Activated naive CD8-positive, alpha-beta T cell treated with anti-CD3 and anti-CD28 coated beads, Interleukin-2, amount 50 U/mL, for 16 hours (primary cell): ENCODE results near the gene CSGALNACT2.
"Not testable (repeated sequence)": the region's sequence is repeated elsewhere in the genome, so short reads cannot be mapped to it uniquely, and the experiment has no call there.

ENCODE experiments used
- DNase-seq: peaks from one replicate; pipeline ENCODE4 v3.0.0-alpha.2; 2020; ENCODE audit warnings: low read depth, low spot score

The CSGALNACT2 gene

GRCh38 chr10:43216931-43217562 lies 78.8 kb downstream of the CSGALNACT2 start:
- no peak for DNase-seq

DNA sequence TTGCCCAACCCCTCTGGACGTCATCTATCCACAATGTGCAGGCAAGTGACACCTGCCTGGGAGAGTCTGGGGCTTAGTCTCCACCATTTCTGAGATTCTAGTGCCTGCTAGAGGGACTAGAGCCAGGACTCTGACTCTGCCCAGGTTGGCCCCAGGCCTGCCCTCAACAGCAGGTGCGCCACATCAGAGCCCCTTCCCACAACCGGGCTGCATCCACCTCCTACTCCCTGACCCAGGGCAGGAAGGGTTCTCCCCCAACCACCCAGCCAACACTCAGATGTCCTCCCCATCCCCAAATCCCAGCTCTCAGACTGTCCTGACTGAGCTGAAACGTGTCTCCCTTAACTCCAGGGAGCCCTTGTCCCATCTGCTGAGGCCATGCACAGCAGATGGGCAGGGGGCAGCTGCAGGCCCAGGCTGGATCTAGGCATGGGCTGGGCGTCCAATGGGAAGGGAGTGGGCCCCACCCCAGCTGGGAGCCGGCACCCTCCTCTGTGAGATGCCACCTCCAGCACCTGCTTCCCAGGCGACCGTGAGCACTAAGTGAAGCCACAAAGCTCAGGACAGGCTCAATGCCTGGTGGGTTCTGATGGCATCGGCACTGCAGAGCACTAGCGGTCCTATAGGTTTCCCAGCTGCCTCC lies 79.4 kb downstream of the CSGALNACT2 start:
- no peak for DNase-seq

GRCh38 chr10:43218206-43218950 lies 80.1 kb downstream of the CSGALNACT2 start:
- DNase-seq: no peak

DNA sequence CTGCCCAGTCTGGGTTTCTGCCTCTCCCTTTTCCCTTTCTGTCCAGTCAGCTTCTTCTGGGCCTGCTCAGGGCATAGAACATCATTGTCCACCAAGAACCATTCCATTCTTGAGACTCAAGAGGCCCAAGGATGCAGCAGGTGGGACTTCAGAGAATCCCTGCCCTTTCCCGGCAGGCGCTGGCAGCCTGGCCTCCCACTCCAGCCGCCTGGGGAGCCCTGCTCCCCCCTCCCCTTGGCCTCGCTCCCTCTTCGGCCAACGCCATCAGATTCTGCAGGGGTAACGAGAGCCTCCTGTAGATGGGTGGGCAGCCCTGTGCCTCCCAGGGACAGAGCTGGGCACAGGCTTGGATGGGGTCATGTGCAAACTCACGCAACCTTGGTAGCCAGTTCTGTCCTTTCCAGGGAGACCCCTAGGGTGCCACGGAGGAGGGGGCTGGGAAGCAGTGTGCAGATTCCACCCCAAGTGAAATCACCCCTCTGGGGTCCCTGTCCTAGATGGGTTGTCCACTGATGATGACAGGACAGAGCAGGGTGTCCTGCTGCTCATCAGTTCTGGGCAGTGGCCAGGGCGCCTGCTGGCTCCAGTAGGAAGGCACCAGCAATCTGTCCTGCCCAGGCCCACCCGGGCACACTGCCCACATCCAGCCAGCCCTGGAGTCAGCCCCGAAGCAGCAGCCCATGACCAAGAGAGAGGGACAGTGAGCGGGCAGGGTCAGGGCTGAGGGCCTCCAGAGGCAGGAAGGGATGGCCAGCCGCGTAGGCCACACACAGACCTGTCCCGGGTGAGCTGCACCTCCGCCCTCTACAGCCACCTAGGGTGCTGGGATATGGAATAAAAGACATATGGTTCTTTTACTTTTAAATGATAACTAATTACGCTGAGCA lies 80.9 kb downstream of the CSGALNACT2 start:
- no peak for DNase-seq

- DNase-seq: no peak
These were observed 81.6 kb downstream of the CSGALNACT2 start for GRCh38 chr10:43219848-43220247.

DNA sequence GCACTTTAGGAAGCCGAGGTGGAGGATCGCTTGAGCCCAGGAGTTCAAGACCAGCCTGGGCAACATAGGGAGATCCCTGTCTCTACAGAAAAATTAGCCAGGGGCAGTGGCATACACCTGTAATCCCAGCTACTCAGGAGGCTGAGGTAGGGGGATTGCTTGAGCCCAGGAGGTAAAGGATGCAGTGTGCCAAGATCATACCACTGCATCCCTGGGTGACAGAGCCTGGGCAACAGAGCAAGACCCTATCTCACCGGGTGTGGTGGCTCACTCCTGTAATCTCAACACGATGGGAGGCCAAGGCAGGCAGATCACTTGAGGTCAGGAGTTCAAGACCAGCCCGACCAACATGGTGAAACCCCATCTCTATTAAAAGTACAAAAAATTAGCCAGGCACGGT lies 82.0 kb downstream of the CSGALNACT2 start:
- DNase-seq: not testable (repeated sequence)

DNA sequence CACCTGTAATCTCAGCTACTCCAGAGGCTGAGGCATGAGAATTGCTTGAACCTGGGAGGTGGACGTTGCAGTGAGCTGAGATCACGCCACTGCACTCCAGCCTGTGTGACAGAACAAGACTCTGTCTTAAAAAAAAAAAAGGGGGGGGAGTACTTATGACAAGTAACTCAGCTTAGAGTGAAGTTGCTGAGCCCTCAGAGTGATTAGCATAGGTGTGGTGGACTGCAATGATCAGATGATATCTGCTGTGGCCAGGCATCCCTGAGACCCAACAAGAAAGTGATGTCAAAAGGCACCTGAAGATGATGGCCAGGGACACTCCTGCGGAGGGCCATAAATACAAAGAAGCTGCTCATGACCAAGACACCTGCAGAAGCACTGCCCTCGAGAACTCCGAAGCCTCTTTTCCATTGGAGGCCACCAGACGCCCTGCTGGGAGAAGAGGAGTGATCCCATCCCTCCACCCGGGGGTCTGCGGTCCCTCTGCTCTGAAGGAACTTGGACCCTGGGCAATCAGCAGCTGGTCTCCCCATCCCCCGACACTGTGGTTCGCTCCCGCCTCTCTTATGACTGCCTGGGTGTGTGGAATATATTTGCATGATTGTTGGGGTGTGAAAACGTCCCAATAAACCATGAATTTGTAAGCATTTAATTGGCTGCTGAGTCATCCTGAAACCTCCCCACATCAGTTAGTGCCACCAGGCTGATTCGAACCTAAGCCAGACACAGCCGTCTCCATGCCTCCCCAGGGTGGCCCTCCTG lies 82.6 kb downstream of the CSGALNACT2 start:
- no peak for DNase-seq

GRCh38 chr10:43221419-43222209 lies 83.4 kb downstream of the CSGALNACT2 start:
- no peak for DNase-seq

DNA sequence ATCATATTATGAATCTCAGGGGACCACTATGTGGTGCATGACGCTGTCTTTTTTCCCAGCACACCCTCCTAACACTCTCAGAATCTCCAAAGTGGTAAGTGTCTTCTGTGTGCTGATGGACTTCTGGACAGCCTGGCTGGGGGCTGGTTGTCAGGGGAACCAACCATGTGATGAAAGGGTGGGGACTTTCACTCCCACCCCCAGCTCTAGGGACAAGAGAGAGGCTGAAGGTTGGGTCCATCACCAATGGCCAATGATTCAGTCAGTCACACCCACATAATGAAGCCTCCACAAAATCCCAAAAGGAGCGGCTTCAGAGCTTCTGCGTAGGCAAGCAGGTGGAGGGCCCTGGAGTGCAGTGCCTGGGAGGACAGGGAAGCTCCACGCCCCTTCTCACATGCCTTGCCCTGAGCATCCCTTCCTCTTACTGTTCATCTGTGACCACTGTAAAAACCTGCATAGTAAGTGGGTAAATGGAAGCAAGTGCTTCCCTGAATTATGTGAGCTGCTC lies 84.0 kb downstream of the CSGALNACT2 start:
- no peak for DNase-seq

GRCh38 chr10:43223056-43223455 lies 84.8 kb downstream of the CSGALNACT2 start:
- DNase-seq: no peak

- no peak for DNase-seq
These were observed 86.1 kb downstream of the CSGALNACT2 start for GRCh38 chr10:43224321-43224720.

- DNase-seq: no peak
These were observed 87.0 kb downstream of the CSGALNACT2 start for GRCh38 chr10:43225004-43225786.

DNA sequence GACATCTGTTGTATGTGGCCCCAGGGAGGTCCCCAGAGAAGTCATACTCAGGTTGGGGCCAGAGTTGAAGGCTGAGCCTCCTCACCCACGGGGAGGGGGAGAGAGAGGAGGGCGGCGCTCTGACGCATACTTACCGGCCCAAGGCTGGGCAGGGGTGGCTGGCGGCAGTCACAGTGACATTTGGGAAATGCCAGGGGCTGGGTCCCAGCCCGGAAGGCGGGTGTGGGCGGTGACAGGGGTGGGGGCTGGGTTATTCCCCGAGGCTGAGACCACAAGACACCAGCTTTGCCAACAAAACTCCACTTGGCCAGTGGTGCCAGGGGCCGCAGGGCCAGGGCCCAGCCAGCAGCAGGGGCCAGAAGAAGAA lies 87.5 kb downstream of the CSGALNACT2 start:
- no peak for DNase-seq

DNA sequence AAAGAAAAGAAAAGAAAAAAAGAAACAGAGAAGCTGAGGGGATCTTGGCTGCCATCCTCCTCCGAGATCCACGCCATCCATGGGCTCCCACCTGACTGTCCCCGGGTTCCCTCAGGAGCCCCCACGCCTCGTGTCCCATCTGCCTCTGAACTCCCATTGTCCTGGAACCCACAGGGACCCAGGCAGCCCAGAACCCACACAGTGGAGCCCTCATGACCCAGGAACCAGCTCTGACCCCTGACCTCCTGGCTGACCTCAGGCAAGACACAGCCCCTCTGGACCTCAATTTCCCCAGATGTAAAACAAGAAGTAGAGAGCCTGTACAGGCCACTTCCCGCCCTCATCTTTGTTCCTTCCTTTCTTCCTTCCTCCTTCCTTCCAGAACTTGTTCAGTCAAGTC lies 88.2 kb downstream of the CSGALNACT2 start:
- DNase-seq: no peak

- no peak for DNase-seq
These were observed 88.9 kb downstream of the CSGALNACT2 start for GRCh38 chr10:43226851-43227845.

- DNase-seq: no peak
These were observed 89.9 kb downstream of the CSGALNACT2 start for GRCh38 chr10:43227911-43228782.

DNA sequence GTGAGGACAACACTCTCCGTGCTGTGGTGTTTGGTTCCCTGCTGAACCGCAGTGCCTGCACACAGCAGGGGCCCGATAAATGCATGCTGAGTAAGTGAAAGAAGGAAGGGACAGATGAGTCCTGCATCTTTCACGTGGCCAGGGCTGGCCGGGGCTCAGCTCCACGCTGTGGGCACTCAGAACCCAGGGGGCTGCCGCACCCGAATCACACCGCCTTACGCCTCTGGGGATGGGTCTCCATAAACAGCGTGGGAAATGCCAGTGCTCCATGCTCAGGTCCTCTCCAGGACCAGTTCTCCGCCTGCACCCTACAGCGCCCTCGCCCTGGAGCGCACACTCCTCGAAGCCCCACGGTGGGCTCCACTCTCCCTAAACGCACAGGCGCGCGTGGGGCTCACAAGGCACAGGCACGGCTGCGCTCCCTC lies 90.5 kb downstream of the CSGALNACT2 start:
- DNase-seq: no peak
